BJ (cell line): Measurements from ENCODE around the gene CEP97. TPM values are rescaled to one million over a fixed set of nuclear protein-coding genes. Genes with fewer than 3 reads are reported as not detected.
"Not testable (repeated sequence)": the region's sequence is repeated elsewhere in the genome, so short reads cannot be mapped to it uniquely, and the experiment has no call there.

Experiments
- CTCF ChIA-PET: fragments of 350-600 bp; formaldehyde crosslinking; extraction: SDS; loops from one replicate; lab custom pipeline; 2021; ENCODE audit warnings: antibody characterized with exemption, inconsistent platforms; lab: Yijun Ruan, JAX
- POLR2A ChIA-PET: fragments of 300-600 bp; sonication (Branson Sonifier 250); formaldehyde crosslinking; extraction: SDS; loops from one replicate; lab custom pipeline; 2021; ENCODE audit warnings: antibody characterized with exemption; lab: Charles Lee
- DNase-seq: peaks from one replicate; pipeline ENCODE4 v3.0.0-alpha.2; 2011; ENCODE audit warnings: low read depth
- H3K27me3 ChIP-seq: 2 replicates; pipeline ENCODE4 v1.6.0; 2011; ENCODE audit warnings: low read length; ENCODE audit not compliant: control insufficient read depth, insufficient read depth
- H3K36me3 ChIP-seq: 2 replicates; pipeline ENCODE4 v1.5.1; 2011; ENCODE audit warnings: low read length; ENCODE audit not compliant: control insufficient read depth, insufficient read depth
- H3K4me3 ChIP-seq: 2 replicates; pipeline ENCODE4 v1.5.1; 2011; ENCODE audit warnings: low read depth, mild to moderate bottlenecking, control low read depth, low read length
- polyA plus RNA-seq: library from polyadenylated mRNA; depleted of rRNA; stranded (reverse); fragments of >200 nt; gene quantifications from 2 replicates; pipeline ENCODE4 v1.2.3, GENCODE V29; 2011
- TF ChIP-seq, protein P1 (sequence below): IDR thresholded peaks from 2 replicates; pipeline ENCODE4 v1.5.1; 2011; ENCODE audit warnings: low read depth, mild to moderate bottlenecking, control low read depth, inconsistent platforms, low read length, moderate library complexity; ENCODE audit not compliant: insufficient read depth

The CEP97 gene
- polyA plus RNA-seq, 1 experiment, result 1.2 TPM

DNA sequence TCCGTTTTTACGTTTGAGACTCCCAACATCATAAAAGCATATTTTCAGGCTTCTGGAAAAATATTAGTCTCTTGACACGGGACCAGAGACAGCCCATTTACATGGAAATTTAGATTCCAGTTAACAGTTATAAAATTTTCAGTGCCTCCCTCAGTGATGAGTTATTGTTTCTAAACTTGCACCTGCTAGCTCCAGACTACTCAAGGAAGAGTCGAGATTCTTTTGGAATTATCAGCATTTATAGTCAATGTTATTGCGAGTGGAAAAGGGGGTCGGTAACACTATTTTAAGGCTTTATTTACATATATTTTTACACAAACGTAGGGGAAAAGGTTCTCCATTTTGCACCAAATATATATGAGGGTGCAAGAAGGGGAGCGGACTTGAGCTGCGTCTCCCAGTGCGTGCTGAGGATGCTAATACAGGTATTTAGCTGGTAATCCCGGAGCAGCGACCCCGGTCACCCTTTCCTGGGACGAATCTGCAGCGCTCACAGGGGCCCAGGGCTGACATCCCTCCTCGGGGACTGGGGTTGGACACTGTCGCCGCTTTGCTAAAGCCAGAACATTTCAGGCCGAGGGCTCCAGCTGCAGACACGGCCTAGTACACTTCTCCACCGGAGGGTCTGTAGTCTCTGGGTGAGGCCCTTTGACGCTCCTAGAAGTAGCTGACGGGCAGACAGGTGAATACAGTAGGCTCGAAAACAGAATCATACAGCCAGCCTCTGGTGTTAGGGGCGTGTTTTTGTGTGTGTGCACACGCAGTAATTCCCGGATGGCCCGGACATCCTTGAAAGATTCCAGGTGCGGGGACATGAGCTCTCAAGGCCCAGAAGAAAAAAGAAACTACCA, 46.8 kb upstream of the CEP97 start:
- ChIA-PET CTCF (interaction anchor here (0.9 to 3.2 kb wide), 9 partner anchors 9 to 1194 kb away, joined by 3 to 19 read pairs (median 5); partner anchors contain the start of genes PCNP and RPL24), POLR2A (interaction anchor here (2.7 kb wide), 1 partner anchor 9 kb away, joined by 7 read pairs; the partner anchor contains the start of gene RPL24)
- no peak for DNase-seq
- peaks cover 5% of the 10 kb centered on the region; the same call in 1 of the 2 replicates for H3K36me3 ChIP-seq
- H3K27me3 ChIP-seq, result no peaks in the 10 kb centered on the region
- peak overlapping the region; percentile 30 for H3K4me3 ChIP-seq
- TF ChIP-seq, protein P1, sequence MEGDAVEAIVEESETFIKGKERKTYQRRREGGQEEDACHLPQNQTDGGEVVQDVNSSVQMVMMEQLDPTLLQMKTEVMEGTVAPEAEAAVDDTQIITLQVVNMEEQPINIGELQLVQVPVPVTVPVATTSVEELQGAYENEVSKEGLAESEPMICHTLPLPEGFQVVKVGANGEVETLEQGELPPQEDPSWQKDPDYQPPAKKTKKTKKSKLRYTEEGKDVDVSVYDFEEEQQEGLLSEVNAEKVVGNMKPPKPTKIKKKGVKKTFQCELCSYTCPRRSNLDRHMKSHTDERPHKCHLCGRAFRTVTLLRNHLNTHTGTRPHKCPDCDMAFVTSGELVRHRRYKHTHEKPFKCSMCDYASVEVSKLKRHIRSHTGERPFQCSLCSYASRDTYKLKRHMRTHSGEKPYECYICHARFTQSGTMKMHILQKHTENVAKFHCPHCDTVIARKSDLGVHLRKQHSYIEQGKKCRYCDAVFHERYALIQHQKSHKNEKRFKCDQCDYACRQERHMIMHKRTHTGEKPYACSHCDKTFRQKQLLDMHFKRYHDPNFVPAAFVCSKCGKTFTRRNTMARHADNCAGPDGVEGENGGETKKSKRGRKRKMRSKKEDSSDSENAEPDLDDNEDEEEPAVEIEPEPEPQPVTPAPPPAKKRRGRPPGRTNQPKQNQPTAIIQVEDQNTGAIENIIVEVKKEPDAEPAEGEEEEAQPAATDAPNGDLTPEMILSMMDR, result no peak

DNA sequence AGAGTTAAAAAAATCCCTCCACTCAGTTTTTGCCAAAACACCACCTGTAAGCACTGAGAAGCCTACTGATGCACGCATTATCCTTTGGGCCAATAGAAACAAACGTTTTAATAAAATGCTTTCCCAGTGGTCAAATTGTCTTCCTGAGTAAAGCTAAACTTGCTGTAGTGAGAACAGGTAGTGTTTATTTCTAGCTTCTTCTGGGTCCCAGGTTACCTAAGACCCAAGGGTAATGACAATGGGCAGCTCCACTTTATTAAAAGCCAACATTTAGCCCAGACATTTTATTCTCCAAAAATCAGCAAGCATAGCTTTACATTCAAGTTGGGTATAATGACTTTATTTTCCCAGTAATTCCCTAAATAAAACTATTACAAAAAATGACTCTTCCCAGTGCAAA, 45.6 kb upstream of the CEP97 start:
- H3K36me3 ChIP-seq, H3K4me3 ChIP-seq, POLR2A ChIA-PET, H3K27me3 ChIP-seq, DNase-seq: not testable (repeated sequence)
- CTCF ChIA-PET, result interaction anchor here (0.6 to 3.2 kb wide), 3 partner anchors 8 to 165 kb away, joined by 3 to 19 read pairs (median 4); partner anchors contain the start of gene RPL24

DNA sequence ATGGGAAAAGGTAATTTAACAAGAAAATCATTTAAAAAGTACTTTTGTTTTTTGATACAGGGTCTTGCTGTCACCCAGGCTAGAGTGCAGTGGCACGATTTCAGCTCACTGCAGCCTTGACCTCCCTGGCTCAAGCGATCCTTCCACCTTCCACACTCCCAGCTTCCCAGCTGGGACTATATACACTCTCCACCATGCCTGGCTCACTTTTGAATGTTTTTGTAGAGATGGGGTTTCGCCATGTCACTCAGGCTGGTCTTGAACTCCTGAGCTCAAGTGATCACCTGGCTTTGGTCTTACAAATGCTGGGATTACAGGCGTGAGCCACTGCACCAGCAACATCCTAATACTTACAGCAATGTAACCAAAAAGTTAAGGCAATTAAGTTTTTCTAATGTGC, 43.9 kb upstream of the CEP97 start:
- TF ChIP-seq, protein P1, result no peak
- ChIA-PET CTCF (interaction anchor here (0.6 kb wide), 1 partner anchor 25 kb away, joined by 3 read pairs; no protein-coding TSS in a partner anchor), POLR2A (no interaction called here)
- DNase-seq, result no peak
- Histone ChIP-seq H3K4me3 (no peak overlapping the region), H3K36me3 (peaks cover 10% of the 10 kb centered on the region; the same call in 1 of the 2 replicates), H3K27me3 (no peaks in the 10 kb centered on the region)

DNA sequence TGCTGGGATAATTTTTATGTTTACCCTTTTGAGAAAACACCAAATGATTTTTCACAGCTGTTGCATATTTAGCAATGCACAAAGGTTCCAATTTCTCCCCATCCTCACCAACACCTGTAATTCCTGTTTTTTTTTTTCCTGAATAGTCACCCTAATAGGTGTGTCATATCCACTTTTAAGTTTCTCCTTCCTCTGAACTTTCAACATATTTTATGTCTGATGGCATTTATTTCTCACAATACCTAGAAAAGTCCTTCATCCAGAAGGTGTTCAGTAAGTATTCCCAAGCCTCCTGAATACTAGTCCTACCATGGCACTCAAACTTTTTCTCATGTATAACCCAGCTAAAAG, 39.4 kb upstream of the CEP97 start:
- H3K4me3 ChIP-seq, result peak overlapping the region; percentile 89
- H3K36me3 ChIP-seq, result peaks cover 10% of the 10 kb centered on the region; the same call in 1 of the 2 replicates
- ChIA-PET CTCF (interaction anchor here (0.6 to 1.5 kb wide), 2 partner anchors 17 to 118 kb away, joined by 3 read pairs; no protein-coding TSS in a partner anchor), POLR2A (no interaction called here)
- no peak for DNase-seq
- TF ChIP-seq, protein P1, result no peak
- H3K27me3 ChIP-seq, result no peaks in the 10 kb centered on the region

DNA sequence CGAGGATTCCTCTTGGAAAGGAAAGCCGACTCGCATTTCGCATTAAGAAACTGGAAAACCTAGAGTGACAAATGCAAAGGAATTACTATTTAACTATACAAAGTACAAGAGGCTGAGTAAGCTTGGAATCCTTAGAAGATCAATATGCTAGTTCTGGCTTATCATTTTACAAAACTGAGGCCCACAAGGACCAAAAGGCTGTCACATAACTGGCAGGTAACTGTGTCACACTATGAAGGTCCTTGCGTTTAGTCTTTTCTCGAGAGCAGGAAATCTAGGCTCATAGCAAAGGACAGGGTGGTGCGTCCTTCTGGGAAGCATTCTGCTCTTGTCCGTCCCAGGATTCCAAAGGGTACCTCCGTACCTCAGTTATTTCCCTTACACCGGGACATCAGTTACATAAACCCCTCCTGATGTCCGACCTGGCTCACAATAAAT, 38.5 kb upstream of the CEP97 start:
- Histone ChIP-seq H3K27me3 (no peaks in the 10 kb centered on the region), H3K4me3 (peak overlapping the region; percentile 89), H3K36me3 (peaks cover 6% of the 10 kb centered on the region; the same call in 1 of the 2 replicates)
- TF ChIP-seq, protein P1, result no peak
- DNase-seq, result no peak
- ChIA-PET POLR2A (interaction anchor here (1.1 to 1.2 kb wide), 2 partner anchors 9 to 112 kb away, joined by 4 to 7 read pairs; partner anchors contain the start of gene ZBTB11), CTCF (interaction anchor here (1.0 to 3.3 kb wide), 3 partner anchors 9 to 117 kb away, joined by 3 to 19 read pairs (median 4); partner anchors contain the start of gene ZBTB11)
